HFF-Myc (cell line): ENCODE measurements around the gene KRT39.
A peak's percentile ranks its signal among the peaks of the same experiment; 100 is the strongest.

ENCODE experiments used
- DNase-seq: peaks from one replicate; pipeline ENCODE4 v3.0.0-alpha.2; 2011; ENCODE audit warnings: low read depth; ENCODE audit errors: extremely low read depth
- H3K4me3 ChIP-seq: replicated peaks from 2 replicates; pipeline ENCODE4 v1.5.1; 2011; ENCODE audit warnings: low read depth, mild to moderate bottlenecking, control low read depth, low read length
- CTCF ChIP-seq: IDR thresholded peaks from 2 replicates; pipeline ENCODE4 v1.5.1; 2012; ENCODE audit warnings: mild to moderate bottlenecking, low read depth, low read length, control low read depth; ENCODE audit errors: missing control alignments

KRT39 gene

GRCh38 chr17:40966848-40967247, at the start of gene KRT39:
TSS of gene KRT39 (minus strand) at chr17:40966948. CDS start at chr17:40966856, 92 bp downstream.
- no peak for DNase-seq
- H3K4me3 ChIP-seq = no peak within 1 kb of the TSS
- no peak for TF ChIP-seq CTCF

GRCh38 chr17:41015454-41015853, 48.7 kb upstream of the KRT39 start:
- no peak overlapping the region for H3K4me3 ChIP-seq
- no peak for TF ChIP-seq CTCF
- DNase-seq = no peak

- H3K4me3 ChIP-seq = no peak overlapping the region
- DNase-seq = peak; percentile 80
- TF ChIP-seq CTCF = no peak
Observed at GRCh38 chr17:41013606-41014005, 46.9 kb upstream of the KRT39 start.

GRCh38 chr17:41013181-41013580, 46.4 kb upstream of the KRT39 start:
- no peak for TF ChIP-seq CTCF
- DNase-seq = peak; percentile 92
- no peak overlapping the region for H3K4me3 ChIP-seq

- H3K4me3 ChIP-seq = no peak overlapping the region
- TF ChIP-seq CTCF = no peak
- DNase-seq = no peak
Observed at GRCh38 chr17:41012326-41013120, 45.8 kb upstream of the KRT39 start.

GRCh38 chr17:41010441-41010840, 43.7 kb upstream of the KRT39 start:
- TF ChIP-seq CTCF = no peak
- no peak for DNase-seq
- no peak overlapping the region for H3K4me3 ChIP-seq
